Chondrocyte (in vitro differentiated cells): ENCODE results near the gene STRN. TPM values are rescaled to one million over a fixed set of nuclear protein-coding genes. Genes with fewer than 3 reads are reported as not detected.
A peak's percentile ranks its signal among the peaks of the same experiment; 100 is the strongest.
"Not testable (repeated sequence)": the region's sequence is repeated elsewhere in the genome, so short reads cannot be mapped to it uniquely, and the experiment has no call there.

Experiments used
- DNase-seq: peaks from one replicate; pipeline ENCODE4 v3.0.0; 2021; ENCODE audit warnings: mixed read lengths, low spot score
- H3K27ac Mint-ChIP-seq: one replicate; pipeline ENCODE4 v1.8.0; 2021; ENCODE audit warnings: mild to moderate bottlenecking, moderate library complexity, mixed read lengths; ENCODE audit not compliant: unreplicated experiment
- H3K27me3 Mint-ChIP-seq: 2 replicates; pipeline ENCODE4 v1.8.0; 2021; ENCODE audit warnings: low read depth, mixed read lengths
- H3K36me3 Mint-ChIP-seq: 2 replicates; pipeline ENCODE4 v1.8.0; 2021; ENCODE audit warnings: low read depth, mixed read lengths
- H3K4me1 Mint-ChIP-seq: 2 replicates; pipeline ENCODE4 v1.8.0; 2021; ENCODE audit warnings: low read depth, mild to moderate bottlenecking, mixed read lengths
- H3K4me3 Mint-ChIP-seq: one replicate; pipeline ENCODE4 v1.8.0; 2021; ENCODE audit warnings: mild to moderate bottlenecking, moderate library complexity, mixed read lengths; ENCODE audit not compliant: unreplicated experiment
- H3K9me3 Mint-ChIP-seq: 2 replicates; pipeline ENCODE4 v1.8.0; 2021; ENCODE audit warnings: low read depth, mixed read lengths
- total RNA-seq: library from RNA; stranded (reverse); gene quantifications from 3 replicates; pipeline ENCODE4 v1.2.1, GENCODE V29; 2021
- TF ChIP-seq, protein P1 (sequence below): fragments of 200-600 bp; sonication (generic); IDR thresholded peaks from 2 replicates; pipeline ENCODE4 v1.5.0; 2021; ENCODE audit warnings: antibody characterized with exemption, mild to moderate bottlenecking, moderate library complexity

The STRN gene
- total RNA-seq, 1 donor from 2014 or later, result 27.5 TPM

DNA sequence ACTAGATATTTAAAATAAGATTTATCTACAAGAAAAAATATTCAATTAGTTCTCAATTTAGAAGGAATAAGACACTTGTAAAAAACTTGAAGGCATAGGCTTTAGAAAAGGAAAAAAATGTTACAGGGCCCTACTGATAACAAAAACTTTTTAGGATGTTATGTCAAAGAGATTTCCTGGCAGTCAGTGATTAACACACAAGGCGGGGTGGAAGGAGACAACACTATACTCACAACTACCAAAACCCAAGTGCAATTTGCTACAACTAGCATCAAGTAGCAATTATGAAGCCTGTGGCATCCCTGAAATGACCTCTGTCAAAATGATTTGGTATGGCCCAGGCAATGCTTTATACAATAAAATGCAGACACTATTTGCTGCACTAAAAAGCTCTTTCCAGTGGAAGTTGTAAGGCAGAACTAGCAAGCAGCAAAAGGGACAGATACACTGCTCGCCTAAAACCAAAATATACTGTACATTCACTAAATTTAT is 15.3 kb downstream of the STRN start:
- H3K27me3 Mint-ChIP-seq, result no peaks in the 10 kb centered on the region
- H3K36me3 Mint-ChIP-seq, result no peaks in the 10 kb centered on the region
- TF ChIP-seq, protein P1, sequence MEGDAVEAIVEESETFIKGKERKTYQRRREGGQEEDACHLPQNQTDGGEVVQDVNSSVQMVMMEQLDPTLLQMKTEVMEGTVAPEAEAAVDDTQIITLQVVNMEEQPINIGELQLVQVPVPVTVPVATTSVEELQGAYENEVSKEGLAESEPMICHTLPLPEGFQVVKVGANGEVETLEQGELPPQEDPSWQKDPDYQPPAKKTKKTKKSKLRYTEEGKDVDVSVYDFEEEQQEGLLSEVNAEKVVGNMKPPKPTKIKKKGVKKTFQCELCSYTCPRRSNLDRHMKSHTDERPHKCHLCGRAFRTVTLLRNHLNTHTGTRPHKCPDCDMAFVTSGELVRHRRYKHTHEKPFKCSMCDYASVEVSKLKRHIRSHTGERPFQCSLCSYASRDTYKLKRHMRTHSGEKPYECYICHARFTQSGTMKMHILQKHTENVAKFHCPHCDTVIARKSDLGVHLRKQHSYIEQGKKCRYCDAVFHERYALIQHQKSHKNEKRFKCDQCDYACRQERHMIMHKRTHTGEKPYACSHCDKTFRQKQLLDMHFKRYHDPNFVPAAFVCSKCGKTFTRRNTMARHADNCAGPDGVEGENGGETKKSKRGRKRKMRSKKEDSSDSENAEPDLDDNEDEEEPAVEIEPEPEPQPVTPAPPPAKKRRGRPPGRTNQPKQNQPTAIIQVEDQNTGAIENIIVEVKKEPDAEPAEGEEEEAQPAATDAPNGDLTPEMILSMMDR, result no peak
- H3K4me1 Mint-ChIP-seq, result peaks cover 51% of the 10 kb centered on the region
- no peak for DNase-seq
- no peak overlapping the region for H3K4me3 Mint-ChIP-seq
- no peaks in the 10 kb centered on the region for H3K9me3 Mint-ChIP-seq
- H3K27ac Mint-ChIP-seq, result peak overlapping the region; percentile 64

DNA sequence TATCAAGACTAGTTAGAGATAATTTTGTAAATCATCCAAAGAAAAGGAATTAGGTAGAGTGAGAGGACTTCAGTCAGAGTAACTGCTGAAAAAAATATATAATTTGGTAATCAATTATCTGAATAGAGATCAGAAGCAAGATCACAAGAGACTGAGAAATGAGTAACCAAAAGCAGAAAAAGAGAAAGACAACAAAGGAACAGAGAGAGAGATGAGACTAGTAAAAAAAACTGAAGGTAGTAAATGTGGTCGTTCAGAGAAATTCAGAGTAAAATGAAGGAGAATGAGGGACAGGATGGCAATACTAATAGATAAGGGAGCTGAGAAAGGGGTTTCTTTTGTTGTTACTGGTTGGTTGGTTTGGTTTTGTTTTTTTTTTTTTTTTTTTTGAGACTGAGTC is 16.5 kb downstream of the STRN start:
- Mint-ChIP-seq H3K9me3 (no peaks in the 10 kb centered on the region), H3K36me3 (no peaks in the 10 kb centered on the region), H3K4me1 (peaks cover 61% of the 10 kb centered on the region), H3K27ac (peak overlapping the region; percentile 65), H3K4me3 (no peak overlapping the region), H3K27me3 (no peaks in the 10 kb centered on the region)
- TF ChIP-seq, protein P1, result no peak
- no peak for DNase-seq

- H3K4me3 Mint-ChIP-seq, H3K36me3 Mint-ChIP-seq, DNase-seq, H3K9me3 Mint-ChIP-seq, H3K27me3 Mint-ChIP-seq: not testable (repeated sequence)
- Mint-ChIP-seq H3K4me1 (peaks cover 33% of the 10 kb centered on the region), H3K27ac (peak overlapping the region; percentile 75)
These were observed 21.1 kb downstream of the STRN start for GRCh38 chr2:36945240-36945639.

- TF ChIP-seq, protein P1, result no peak
- Mint-ChIP-seq H3K36me3 (no peaks in the 10 kb centered on the region), H3K4me1 (peaks cover 21% of the 10 kb centered on the region), H3K27ac (no peak overlapping the region), H3K27me3 (no peaks in the 10 kb centered on the region), H3K9me3 (no peaks in the 10 kb centered on the region), H3K4me3 (no peak overlapping the region)
- no peak for DNase-seq
These were observed 24.5 kb downstream of the STRN start for GRCh38 chr2:36941867-36942266.

DNA sequence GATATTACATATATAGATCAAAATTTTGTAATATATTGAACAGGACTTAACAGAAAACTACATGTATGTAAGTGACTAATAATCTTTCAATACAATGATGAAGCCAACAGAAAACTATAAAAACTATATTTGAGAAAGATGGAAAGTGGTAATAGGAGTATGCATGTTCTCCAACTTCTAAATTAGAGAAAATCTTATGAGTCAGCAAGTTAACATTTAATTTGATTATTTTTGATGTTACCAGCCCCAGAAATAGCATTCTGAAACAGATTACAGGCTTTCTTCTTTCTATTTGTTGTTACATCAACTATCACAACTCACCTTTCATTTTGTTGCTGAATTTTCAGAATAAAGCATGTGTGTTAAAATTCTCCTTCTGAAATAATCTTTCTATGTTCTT is 29.8 kb downstream of the STRN start:
- not testable (repeated sequence) for DNase-seq, H3K4me1 Mint-ChIP-seq, H3K4me3 Mint-ChIP-seq, H3K27me3 Mint-ChIP-seq, H3K9me3 Mint-ChIP-seq, H3K36me3 Mint-ChIP-seq, H3K27ac Mint-ChIP-seq

GRCh38 chr2:36931688-36932087 is 34.6 kb downstream of the STRN start:
- H3K4me3 Mint-ChIP-seq, H3K36me3 Mint-ChIP-seq, DNase-seq, H3K27me3 Mint-ChIP-seq, H3K9me3 Mint-ChIP-seq: not testable (repeated sequence)
- peaks cover 25% of the 10 kb centered on the region for H3K4me1 Mint-ChIP-seq
- peak overlapping the region; percentile 61 for H3K27ac Mint-ChIP-seq

- Mint-ChIP-seq H3K4me1 (peaks cover 33% of the 10 kb centered on the region), H3K27ac (peak overlapping the region; percentile 90)
- not testable (repeated sequence) for H3K36me3 Mint-ChIP-seq, H3K4me3 Mint-ChIP-seq, H3K9me3 Mint-ChIP-seq, H3K27me3 Mint-ChIP-seq, DNase-seq
These were observed 35.4 kb downstream of the STRN start for GRCh38 chr2:36930787-36931410.

DNA sequence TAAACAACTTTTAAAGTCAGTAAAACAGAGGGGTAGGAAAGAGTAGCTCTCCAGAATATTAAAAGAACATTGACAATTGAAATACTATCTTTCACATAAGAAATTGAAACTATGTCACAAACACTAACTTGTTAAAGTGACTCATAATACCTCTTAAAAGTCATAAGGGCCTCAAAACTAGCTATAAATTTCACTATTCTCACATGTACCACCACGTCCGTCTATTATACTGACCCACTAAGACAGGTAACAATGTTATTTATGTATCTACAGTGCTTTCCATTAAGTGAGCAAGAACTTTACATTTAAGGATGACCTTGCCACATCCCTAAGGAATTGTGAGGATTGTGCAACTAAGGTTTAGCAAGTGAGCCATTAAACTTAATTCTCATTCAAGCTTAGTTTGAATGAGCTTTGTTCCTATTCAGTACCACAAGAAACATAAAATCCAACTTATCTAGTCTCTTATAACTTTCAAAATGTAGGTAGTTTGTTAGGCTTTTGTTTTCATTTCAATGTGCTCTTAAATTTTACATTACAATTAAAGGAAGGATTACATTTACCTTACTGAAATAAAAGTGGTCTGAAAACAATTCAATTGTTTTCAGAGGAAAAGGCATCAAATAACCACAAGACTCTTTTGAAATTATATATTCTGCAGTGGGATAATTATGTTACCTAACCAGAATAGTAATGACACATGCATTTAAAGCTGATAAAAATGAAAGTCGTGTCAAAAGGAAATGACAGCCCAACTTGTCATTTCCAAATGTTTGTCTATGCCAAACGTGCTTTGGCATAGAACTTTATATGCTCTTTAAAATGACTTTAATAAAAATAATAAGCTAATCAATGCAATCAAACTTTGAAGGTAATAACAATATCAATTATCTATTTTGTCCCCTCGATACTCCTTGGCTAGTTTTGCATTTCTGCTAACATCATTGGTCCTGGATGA is 39.9 kb downstream of the STRN start:
- not testable (repeated sequence) for H3K27ac Mint-ChIP-seq, DNase-seq, H3K4me3 Mint-ChIP-seq, H3K36me3 Mint-ChIP-seq, H3K9me3 Mint-ChIP-seq, H3K27me3 Mint-ChIP-seq
- H3K4me1 Mint-ChIP-seq, result peaks cover 39% of the 10 kb centered on the region

DNA sequence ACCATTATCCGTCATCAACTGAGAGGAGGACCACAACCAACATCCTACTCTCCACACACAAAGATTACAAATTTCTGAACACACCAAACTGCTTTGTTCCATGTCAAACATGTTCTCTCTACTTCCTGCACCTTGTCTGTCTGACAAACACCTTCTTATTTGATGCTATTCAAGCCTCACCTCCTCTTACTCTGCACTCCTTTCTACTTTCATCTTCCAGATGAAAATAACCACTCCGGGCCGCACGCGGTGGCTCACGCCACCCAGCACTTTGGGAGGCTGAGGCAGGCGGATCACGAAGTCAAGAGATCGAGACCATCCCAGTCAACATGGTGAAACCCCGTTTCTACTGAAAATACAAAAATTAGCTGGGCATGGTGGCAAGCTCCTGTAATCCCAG is 43.7 kb downstream of the STRN start:
- not testable (repeated sequence) for H3K36me3 Mint-ChIP-seq, H3K27me3 Mint-ChIP-seq, H3K4me3 Mint-ChIP-seq, DNase-seq, H3K9me3 Mint-ChIP-seq, H3K27ac Mint-ChIP-seq
- peaks cover 30% of the 10 kb centered on the region for H3K4me1 Mint-ChIP-seq
